Liver (tissue), 3 donors: ENCODE measurements around the gene FAM25G.

Experiments used
- EGR1 ChIP-seq, 2 donors: IDR thresholded peaks; 2 replicates each; pipeline ENCODE4 v1.6.1; 2016 to 2018; ENCODE audit warnings: antibody characterized with exemption in 2 of 2, low read depth in 2 of 2
- TF ChIP-seq, protein P1 (sequence below): fragments of 150-350 bp; IDR thresholded peaks from 2 replicates; pipeline ENCODE4 v1.5.1; 2017; ENCODE audit warnings: improper control_type of control experiment, low read depth, low read length; ENCODE audit not compliant: missing input control
- TF ChIP-seq, protein P2 (sequence below): IDR thresholded peaks from 2 replicates; pipeline ENCODE4 v1.6.1; 2016; ENCODE audit warnings: antibody characterized with exemption, mild to moderate bottlenecking
- donor health status: healthy.
- donor health status: healthy.

DNA sequence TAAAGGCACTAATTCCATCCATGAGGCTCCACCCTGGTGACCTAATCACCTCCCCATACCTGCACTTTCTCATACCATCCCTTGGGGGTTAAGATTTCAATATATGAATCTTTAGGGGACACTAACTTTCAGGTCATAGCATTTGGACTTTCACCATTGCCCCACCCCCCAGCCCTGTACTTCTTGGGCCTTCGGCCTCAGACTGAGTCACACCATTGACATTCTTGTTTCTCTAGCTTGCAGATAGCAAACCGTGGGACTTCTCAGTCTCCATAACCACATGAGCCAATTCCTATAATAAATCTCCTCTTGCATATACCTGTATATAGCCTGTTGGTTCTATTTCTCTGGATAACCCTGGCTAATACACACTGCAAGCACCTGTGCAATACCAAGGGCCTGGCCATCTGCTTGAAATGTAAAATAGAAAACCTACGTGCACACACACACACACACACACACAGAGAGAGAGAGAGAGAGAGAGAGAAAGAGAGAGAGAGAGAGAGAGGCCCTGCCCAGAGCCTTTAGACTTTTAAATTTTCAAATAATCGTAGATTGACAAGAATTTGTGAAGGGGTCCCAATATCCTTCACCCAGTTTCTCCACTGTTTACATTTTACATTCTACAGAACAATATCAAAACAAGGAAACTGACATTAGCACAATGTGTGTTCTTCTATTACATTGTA is 32.9 kb downstream of the FAM25G start:
- no peak for TF ChIP-seq EGR1 (IDR thresholded peaks at IDR 0.05; ENCODE audit: low read depth in 2 of 2)
- TF ChIP-seq, protein P1, sequence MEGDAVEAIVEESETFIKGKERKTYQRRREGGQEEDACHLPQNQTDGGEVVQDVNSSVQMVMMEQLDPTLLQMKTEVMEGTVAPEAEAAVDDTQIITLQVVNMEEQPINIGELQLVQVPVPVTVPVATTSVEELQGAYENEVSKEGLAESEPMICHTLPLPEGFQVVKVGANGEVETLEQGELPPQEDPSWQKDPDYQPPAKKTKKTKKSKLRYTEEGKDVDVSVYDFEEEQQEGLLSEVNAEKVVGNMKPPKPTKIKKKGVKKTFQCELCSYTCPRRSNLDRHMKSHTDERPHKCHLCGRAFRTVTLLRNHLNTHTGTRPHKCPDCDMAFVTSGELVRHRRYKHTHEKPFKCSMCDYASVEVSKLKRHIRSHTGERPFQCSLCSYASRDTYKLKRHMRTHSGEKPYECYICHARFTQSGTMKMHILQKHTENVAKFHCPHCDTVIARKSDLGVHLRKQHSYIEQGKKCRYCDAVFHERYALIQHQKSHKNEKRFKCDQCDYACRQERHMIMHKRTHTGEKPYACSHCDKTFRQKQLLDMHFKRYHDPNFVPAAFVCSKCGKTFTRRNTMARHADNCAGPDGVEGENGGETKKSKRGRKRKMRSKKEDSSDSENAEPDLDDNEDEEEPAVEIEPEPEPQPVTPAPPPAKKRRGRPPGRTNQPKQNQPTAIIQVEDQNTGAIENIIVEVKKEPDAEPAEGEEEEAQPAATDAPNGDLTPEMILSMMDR, result no peak
- TF ChIP-seq, protein P2, sequence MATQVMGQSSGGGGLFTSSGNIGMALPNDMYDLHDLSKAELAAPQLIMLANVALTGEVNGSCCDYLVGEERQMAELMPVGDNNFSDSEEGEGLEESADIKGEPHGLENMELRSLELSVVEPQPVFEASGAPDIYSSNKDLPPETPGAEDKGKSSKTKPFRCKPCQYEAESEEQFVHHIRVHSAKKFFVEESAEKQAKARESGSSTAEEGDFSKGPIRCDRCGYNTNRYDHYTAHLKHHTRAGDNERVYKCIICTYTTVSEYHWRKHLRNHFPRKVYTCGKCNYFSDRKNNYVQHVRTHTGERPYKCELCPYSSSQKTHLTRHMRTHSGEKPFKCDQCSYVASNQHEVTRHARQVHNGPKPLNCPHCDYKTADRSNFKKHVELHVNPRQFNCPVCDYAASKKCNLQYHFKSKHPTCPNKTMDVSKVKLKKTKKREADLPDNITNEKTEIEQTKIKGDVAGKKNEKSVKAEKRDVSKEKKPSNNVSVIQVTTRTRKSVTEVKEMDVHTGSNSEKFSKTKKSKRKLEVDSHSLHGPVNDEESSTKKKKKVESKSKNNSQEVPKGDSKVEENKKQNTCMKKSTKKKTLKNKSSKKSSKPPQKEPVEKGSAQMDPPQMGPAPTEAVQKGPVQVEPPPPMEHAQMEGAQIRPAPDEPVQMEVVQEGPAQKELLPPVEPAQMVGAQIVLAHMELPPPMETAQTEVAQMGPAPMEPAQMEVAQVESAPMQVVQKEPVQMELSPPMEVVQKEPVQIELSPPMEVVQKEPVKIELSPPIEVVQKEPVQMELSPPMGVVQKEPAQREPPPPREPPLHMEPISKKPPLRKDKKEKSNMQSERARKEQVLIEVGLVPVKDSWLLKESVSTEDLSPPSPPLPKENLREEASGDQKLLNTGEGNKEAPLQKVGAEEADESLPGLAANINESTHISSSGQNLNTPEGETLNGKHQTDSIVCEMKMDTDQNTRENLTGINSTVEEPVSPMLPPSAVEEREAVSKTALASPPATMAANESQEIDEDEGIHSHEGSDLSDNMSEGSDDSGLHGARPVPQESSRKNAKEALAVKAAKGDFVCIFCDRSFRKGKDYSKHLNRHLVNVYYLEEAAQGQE, result no peak
